Transverse colon (tissue), 4 donors: Measurements from ENCODE around the gene ALG14. TPM values are rescaled to one million over a fixed set of nuclear protein-coding genes. Genes with fewer than 3 reads are reported as not detected.
A peak's percentile ranks its signal among the peaks of the same experiment; 100 is the strongest.

Source experiments
- DNase-seq: peaks from one replicate; pipeline ENCODE4 v3.0.0-alpha.2; 2019
- H3K27ac ChIP-seq, 4 donors: fragments of 200-600 bp; sonication (generic); 2 replicates each; pipeline ENCODE4 v1.5.1; 2016 to 2018; ENCODE audit warnings: inconsistent platforms in 4 of 4
- H3K27me3 ChIP-seq: fragments of 200-600 bp; sonication (generic); 2 replicates; pipeline ENCODE4 v1.5.1; 2017; ENCODE audit warnings: inconsistent platforms
- H3K36me3 ChIP-seq, 4 donors: fragments of 200-600 bp; sonication (generic); 2 replicates each; pipeline ENCODE4 v1.5.1; 2017 to 2019; ENCODE audit warnings: inconsistent platforms in 4 of 4
- H3K4me1 ChIP-seq, 4 donors: fragments of 200-600 bp; sonication (generic); 2 replicates each; pipeline ENCODE4 v1.5.1; 2017 to 2020; ENCODE audit warnings: inconsistent platforms in 4 of 4
- H3K4me3 ChIP-seq, 4 donors: fragments of 200-600 bp; sonication (generic); 1 replicate in 1 of 4; 2 replicates in 3 of 4; pipeline versions ENCODE4 v1.5.1 to v1.6.1; 2017 to 2019; ENCODE audit warnings: inconsistent platforms in 4 of 4
- H3K9me3 ChIP-seq, 2 donors: fragments of 200-600 bp; sonication (generic); 2 replicates each; pipeline ENCODE4 v1.5.1; 2017 to 2019; ENCODE audit warnings: inconsistent platforms in 2 of 2
- EP300 ChIP-seq: sonication (generic); formaldehyde crosslinking; IDR thresholded peaks from one replicate; pipeline ENCODE4 v1.6.1; 2017; ENCODE audit warnings: antibody characterized with exemption, low read depth
- POLR2A ChIP-seq: fragments of 450-650 bp; IDR thresholded peaks from one replicate; pipeline ENCODE4 v1.6.1; 2016; ENCODE audit warnings: antibody characterized with exemption, mild to moderate bottlenecking, moderate library complexity
- POLR2AphosphoS5 ChIP-seq, 3 donors: sonication (generic); formaldehyde crosslinking; IDR thresholded peaks; one replicate each; pipeline ENCODE4 v1.6.1; 2016; ENCODE audit warnings: antibody characterized with exemption in 3 of 3
- WGBS, 2 donors: methylation state at CpG; one replicate each; pipeline ENCODE4 v1.1.5; 2018; ENCODE audit warnings: low coverage in 1 of 2; 5-methylcytosine and 5-hydroxymethylcytosine counted together
- in situ Hi-C, 4 donors: fragments of 200-750 bp; cut with MboI; loops; one replicate each; pipeline versions ENCODE4 v1.15.0 to v1.15.1; 2017; ENCODE audit warnings: low sequenced_read_pairs in 3 of 4, low pct_ligation_motif_present in 1 of 4, low pct_unique_long_range_greater_than_20kb in 1 of 4
- intact Hi-C: fragments of 100-400 bp; cut with DNase I; formaldehyde crosslinking; loops from one replicate; pipeline ENCODE4 v1.15.1; 2023; ENCODE audit warnings: low total_unique reads
- total RNA-seq, 4 donors: library from RNA; depleted of rRNA; stranded (reverse); fragments of >200 nt; gene quantifications; one replicate each; pipeline ENCODE4 v1.1.0, GENCODE V29; 2016
- TF ChIP-seq, protein P1 (sequence below), 5 experiments: fragments of 200-600 bp in 3 of 5; fragments of 450-650 bp in 2 of 5; sonication (generic) in 3 of 5; IDR thresholded peaks; 1 replicate in 2 of 5; 2 replicates in 3 of 5; pipeline ENCODE4 v1.5.1; 2016 to 2017; ENCODE audit warnings: antibody characterized with exemption in 5 of 5, inconsistent platforms in 3 of 5, mild to moderate bottlenecking in 2 of 5, moderate library complexity in 1 of 5

The ALG14 gene
- total RNA-seq, 4 donors from 2014 or later = 0.40 to 2.3 (median 2.2) TPM

DNA sequence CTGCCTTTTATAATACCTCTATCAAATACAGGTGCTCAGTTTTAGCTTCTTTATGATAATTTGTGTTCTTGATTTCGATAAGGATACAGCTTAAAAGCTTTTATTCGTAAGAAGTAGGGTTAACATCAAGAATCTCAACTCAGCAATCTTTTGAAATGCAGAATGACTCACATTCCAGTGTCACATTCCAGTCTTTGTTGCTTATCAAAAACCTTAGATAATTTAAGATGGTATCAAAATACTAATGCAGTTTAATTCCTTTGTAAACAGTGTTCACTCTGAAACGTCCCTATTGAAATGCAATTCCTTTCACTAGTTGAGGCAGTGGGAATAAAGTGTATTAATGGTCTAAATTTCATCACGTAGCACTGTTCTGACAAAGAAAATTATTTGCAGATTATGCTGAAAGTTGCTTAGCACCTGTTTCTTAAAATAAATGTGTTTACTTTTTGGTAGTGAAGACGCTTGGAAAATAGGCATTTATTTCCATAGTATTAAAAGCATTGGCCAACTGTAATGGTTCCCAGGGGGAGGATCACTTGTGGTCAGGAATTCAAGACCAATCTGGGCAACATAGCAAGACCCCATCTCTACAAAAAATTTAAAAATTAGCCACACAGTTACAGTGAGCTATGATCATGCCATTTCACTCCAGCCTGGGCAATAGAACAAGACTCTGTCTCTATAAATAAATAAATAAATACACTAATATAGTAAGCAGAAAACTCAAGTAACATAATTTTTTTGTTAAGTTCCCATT, 135.7 kb downstream of the ALG14 start:
- H3K4me1 ChIP-seq = peaks cover 0 to 12% (median 3%) of the 10 kb centered on the region in 4 donors
- H3K9me3 ChIP-seq = no peaks in the 10 kb centered on the region
- 63 to 66% methylated on average over 5 of the region's 5 CpGs for WGBS, 2 donors
- no peak overlapping the region for H3K4me3 ChIP-seq
- DNase-seq = no peak
- peak overlapping the region in 1 of 4 donors; percentile 58 for H3K27ac ChIP-seq
- TF ChIP-seq, protein P1, sequence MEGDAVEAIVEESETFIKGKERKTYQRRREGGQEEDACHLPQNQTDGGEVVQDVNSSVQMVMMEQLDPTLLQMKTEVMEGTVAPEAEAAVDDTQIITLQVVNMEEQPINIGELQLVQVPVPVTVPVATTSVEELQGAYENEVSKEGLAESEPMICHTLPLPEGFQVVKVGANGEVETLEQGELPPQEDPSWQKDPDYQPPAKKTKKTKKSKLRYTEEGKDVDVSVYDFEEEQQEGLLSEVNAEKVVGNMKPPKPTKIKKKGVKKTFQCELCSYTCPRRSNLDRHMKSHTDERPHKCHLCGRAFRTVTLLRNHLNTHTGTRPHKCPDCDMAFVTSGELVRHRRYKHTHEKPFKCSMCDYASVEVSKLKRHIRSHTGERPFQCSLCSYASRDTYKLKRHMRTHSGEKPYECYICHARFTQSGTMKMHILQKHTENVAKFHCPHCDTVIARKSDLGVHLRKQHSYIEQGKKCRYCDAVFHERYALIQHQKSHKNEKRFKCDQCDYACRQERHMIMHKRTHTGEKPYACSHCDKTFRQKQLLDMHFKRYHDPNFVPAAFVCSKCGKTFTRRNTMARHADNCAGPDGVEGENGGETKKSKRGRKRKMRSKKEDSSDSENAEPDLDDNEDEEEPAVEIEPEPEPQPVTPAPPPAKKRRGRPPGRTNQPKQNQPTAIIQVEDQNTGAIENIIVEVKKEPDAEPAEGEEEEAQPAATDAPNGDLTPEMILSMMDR (IDR thresholded peaks at IDR 0.05) = no peak
- TF ChIP-seq EP300 (no peak), POLR2AphosphoS5 (IDR thresholded peaks at IDR 0.05) (no peak), POLR2A (no peak)
- intact Hi-C loops = no loop called here
- in situ Hi-C loops = loop anchor here in 1 of 4 donors (25.0 kb wide), 1 partner anchor 100 kb away; no protein-coding TSS in a partner anchor
- H3K36me3 ChIP-seq = no peaks in the 10 kb centered on the region
- no peaks in the 10 kb centered on the region for H3K27me3 ChIP-seq

DNA sequence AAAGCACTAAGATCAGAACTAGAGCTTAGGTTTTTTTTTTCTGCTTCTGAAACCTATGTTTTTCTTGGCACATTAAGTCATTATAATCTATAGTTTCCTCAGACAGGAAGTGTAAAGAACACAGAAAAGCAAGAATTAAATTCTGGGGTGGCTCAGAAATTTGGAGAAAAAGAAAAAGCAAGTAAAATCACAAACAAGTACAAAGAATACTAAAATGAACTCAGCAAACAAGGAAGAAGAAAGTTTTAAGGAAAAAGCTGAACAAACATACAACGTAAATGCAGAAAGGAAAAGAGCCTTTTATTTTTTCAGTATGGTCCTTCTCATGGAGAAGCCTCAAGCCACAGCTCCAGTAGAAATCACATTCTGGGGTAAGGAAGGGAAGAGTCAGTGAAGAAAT, 137.3 kb downstream of the ALG14 start:
- no peaks in the 10 kb centered on the region for H3K9me3 ChIP-seq
- DNase-seq = no peak
- intact Hi-C loops (no loop called here), in situ Hi-C loops (loop anchor here in 1 of 4 donors (25.0 kb wide), 1 partner anchor 102 kb away; no protein-coding TSS in a partner anchor)
- H3K4me3 ChIP-seq = no peak overlapping the region
- WGBS, 2 donors = 50% methylated on average over 1 of the region's 1 CpG
- H3K36me3 ChIP-seq = no peaks in the 10 kb centered on the region
- H3K27me3 ChIP-seq = no peaks in the 10 kb centered on the region
- no peak for TF ChIP-seq POLR2AphosphoS5 (IDR thresholded peaks at IDR 0.05)
- TF ChIP-seq, protein P1 (IDR thresholded peaks at IDR 0.05) = no peak
- no peak for TF ChIP-seq POLR2A
- no peak for TF ChIP-seq EP300
- peaks cover 0 to 20% (median 6%) of the 10 kb centered on the region in 4 donors for H3K4me1 ChIP-seq
- peak overlapping the region in 1 of 4 donors; percentile 58 for H3K27ac ChIP-seq

- no peak for DNase-seq
- peaks cover 0 to 23% (median 8%) of the 10 kb centered on the region in 4 donors for H3K4me1 ChIP-seq
- in situ Hi-C loops = loop anchor here in 1 of 4 donors (25.0 kb wide), 1 partner anchor 102 kb away; no protein-coding TSS in a partner anchor
Observed at GRCh38 chr1:94935034-94935433, 137.7 kb downstream of the ALG14 start.

GRCh38 chr1:94934551-94934950, 138.2 kb downstream of the ALG14 start:
- H3K36me3 ChIP-seq = no peaks in the 10 kb centered on the region

More at GRCh38 chr1:94935034-94935433, 137.7 kb downstream of the ALG14 start:
- Histone ChIP-seq H3K27me3 (no peaks in the 10 kb centered on the region), H3K4me3 (no peak overlapping the region), H3K27ac (no peak overlapping the region), H3K9me3 (no peaks in the 10 kb centered on the region), H3K36me3 (no peaks in the 10 kb centered on the region)
- intact Hi-C loops = no loop called here
- TF ChIP-seq, protein P1 (IDR thresholded peaks at IDR 0.05) = no peak
- TF ChIP-seq EP300 = no peak
- TF ChIP-seq POLR2AphosphoS5 (IDR thresholded peaks at IDR 0.05) = no peak
- no peak for TF ChIP-seq POLR2A
- 43 to 70% methylated on average over 1 of the region's 1 CpG for WGBS, 2 donors

More at GRCh38 chr1:94934551-94934950, 138.2 kb downstream of the ALG14 start:
- no peak for DNase-seq
- intact Hi-C loops = no loop called here
- WGBS, 2 donors = 85 to 92% methylated on average over 2 of the region's 2 CpGs
- H3K27me3 ChIP-seq = no peaks in the 10 kb centered on the region
- no peak overlapping the region for H3K4me3 ChIP-seq
- in situ Hi-C loops = loop anchor here in 1 of 4 donors (25.0 kb wide), 1 partner anchor 103 kb away; no protein-coding TSS in a partner anchor
- H3K4me1 ChIP-seq = peaks cover 0 to 27% (median 12%) of the 10 kb centered on the region in 4 donors
- no peak overlapping the region for H3K27ac ChIP-seq
- TF ChIP-seq POLR2A (no peak), POLR2AphosphoS5 (IDR thresholded peaks at IDR 0.05) (no peak)
- TF ChIP-seq, protein P1 (IDR thresholded peaks at IDR 0.05) = no peak
- no peaks in the 10 kb centered on the region for H3K9me3 ChIP-seq
